ENCODE results near the gene MED16. TPM values are rescaled to one million over a fixed set of nuclear protein-coding genes. Genes with fewer than 3 reads are reported as not detected.
A peak's percentile ranks its signal among the peaks of the same experiment; 100 is the strongest.
"Not testable (repeated sequence)": the region's sequence is repeated elsewhere in the genome, so short reads cannot be mapped to it uniquely, and the experiment has no call there.

The MED16 gene
- total and polyA plus RNA-seq, 10 donors = 37.0 to 82.1 (median 52.7) TPM

DNA sequence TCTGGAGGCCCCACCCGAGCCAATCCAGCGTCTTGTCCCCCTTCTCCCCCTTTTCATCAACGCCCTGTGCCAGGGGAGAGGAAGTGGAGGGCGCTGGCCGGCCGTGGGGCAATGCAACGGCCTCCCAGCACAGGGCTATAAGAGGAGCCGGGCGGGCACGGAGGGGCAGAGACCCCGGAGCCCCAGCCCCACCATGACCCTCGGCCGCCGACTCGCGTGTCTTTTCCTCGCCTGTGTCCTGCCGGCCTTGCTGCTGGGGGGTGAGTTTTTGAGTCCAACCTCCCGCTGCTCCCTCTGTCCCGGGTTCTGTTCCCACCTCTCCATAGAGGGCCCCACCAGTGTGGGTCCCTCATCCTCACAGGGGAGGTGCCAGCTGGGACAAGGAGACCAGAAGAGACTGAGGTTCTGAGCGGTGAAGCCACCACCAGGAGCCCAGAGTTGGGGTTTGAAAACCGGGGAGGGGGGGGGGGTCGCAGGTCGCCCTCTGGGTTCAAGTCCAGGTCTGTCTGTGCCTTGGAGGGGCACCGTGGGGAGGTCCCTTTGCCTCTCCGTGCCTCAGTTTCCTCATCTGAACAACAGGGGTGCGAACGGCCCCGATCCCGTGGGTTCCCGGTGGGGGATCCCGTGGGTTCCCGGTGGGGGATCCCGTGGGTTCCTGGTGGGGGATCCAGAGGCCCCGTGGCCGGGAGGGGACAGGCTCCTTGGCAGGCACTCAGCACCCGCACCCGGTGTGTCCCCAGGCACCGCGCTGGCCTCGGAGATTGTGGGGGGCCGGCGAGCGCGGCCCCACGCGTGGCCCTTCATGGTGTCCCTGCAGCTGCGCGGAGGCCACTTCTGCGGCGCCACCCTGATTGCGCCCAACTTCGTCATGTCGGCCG lies 40.6 kb downstream of the MED16 start, which contains the start of gene ELANE:
Gene ELANE, plus strand, starts transcription at position 168 of the 878 bp plus-strand sequence. Its CDS starts 26 bp downstream, at position 194.
- TF ChIP-seq POLR2A (IDR thresholded peaks at IDR 0.05) (no peak), POLR2AphosphoS5 (IDR thresholded peaks at IDR 0.05) (no peak)
- TF ChIP-seq, protein P1, sequence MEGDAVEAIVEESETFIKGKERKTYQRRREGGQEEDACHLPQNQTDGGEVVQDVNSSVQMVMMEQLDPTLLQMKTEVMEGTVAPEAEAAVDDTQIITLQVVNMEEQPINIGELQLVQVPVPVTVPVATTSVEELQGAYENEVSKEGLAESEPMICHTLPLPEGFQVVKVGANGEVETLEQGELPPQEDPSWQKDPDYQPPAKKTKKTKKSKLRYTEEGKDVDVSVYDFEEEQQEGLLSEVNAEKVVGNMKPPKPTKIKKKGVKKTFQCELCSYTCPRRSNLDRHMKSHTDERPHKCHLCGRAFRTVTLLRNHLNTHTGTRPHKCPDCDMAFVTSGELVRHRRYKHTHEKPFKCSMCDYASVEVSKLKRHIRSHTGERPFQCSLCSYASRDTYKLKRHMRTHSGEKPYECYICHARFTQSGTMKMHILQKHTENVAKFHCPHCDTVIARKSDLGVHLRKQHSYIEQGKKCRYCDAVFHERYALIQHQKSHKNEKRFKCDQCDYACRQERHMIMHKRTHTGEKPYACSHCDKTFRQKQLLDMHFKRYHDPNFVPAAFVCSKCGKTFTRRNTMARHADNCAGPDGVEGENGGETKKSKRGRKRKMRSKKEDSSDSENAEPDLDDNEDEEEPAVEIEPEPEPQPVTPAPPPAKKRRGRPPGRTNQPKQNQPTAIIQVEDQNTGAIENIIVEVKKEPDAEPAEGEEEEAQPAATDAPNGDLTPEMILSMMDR (IDR thresholded peaks at IDR 0.05 in 8 of 11, conservative IDR thresholded peaks at IDR 0.05 in 3 of 11) = no peak
- 42 to 70% (median 45%) methylated on average over 28 to 55 of the region's 55 CpGs for WGBS, 5 donors
- peaks cover 0 to 56% (median 27%) of the 10 kb centered on the region in 6 donors for H3K4me1 ChIP-seq
- peak; percentile 79 for DNase-seq
- H3K27ac ChIP-seq = peak within 1 kb of the TSS in 7 of 8 donors; percentile 60 to 82 (median 79)
- intact Hi-C loops (cut with DNase I; ENCODE audit: low total_unique reads) = loop anchor here (10.0 kb wide), 1 partner anchor 78 kb away; no protein-coding TSS in a partner anchor
- H3K36me3 ChIP-seq = no peaks in the 10 kb centered on the region
- peak within 1 kb of the TSS in 3 of 8 donors; percentile 6 to 27 (median 6) for H3K4me3 ChIP-seq
- no peaks in the 10 kb centered on the region for H3K9me3 ChIP-seq
- H3K27me3 ChIP-seq (replicated peaks in 1 of 7) = peaks cover 0 to 83% (median 39%) of the 10 kb centered on the region in 7 donors

DNA sequence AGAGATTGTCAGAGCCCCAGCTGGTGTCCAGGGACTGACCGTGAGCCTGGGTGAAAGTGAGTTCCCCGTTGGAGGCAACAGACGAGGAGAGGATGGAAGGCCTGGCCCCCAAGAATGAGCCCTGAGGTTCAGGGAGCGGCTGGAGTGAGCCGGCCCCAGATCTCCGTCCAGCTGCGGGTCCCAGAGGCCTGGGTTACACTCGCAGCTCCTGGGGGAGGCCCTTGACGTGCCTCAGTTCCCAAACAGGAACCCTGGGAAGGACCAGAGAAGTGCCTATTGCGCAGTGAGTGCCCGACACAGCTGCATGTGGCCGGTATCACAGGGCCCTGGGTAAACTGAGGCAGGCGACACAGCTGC lies 42.0 kb downstream of the MED16 start:
- Histone ChIP-seq H3K4me3 (peak overlapping the region in 1 of 8 donors; percentile 5), H3K4me1 (peaks cover 0 to 54% (median 27%) of the 10 kb centered on the region in 6 donors), H3K27ac (peak overlapping the region in 7 of 8 donors; percentile 60 to 82 (median 79)), H3K36me3 (no peaks in the 10 kb centered on the region), H3K27me3 (replicated peaks in 1 of 7) (peaks cover 0 to 97% (median 50%) of the 10 kb centered on the region in 7 donors), H3K9me3 (no peaks in the 10 kb centered on the region)
- DNase-seq = no peak
- TF ChIP-seq, protein P1 (IDR thresholded peaks at IDR 0.05 in 8 of 11, conservative IDR thresholded peaks at IDR 0.05 in 3 of 11) = no peak
- no peak for TF ChIP-seq POLR2AphosphoS5 (IDR thresholded peaks at IDR 0.05)
- TF ChIP-seq POLR2A (IDR thresholded peaks at IDR 0.05) = no peak
- intact Hi-C loops (cut with DNase I; ENCODE audit: low total_unique reads) = loop anchor here (10.0 kb wide), 1 partner anchor 76 kb away; no protein-coding TSS in a partner anchor
- 29 to 52% (median 39%) methylated on average over 5 to 13 of the region's 13 CpGs for WGBS, 5 donors

DNA sequence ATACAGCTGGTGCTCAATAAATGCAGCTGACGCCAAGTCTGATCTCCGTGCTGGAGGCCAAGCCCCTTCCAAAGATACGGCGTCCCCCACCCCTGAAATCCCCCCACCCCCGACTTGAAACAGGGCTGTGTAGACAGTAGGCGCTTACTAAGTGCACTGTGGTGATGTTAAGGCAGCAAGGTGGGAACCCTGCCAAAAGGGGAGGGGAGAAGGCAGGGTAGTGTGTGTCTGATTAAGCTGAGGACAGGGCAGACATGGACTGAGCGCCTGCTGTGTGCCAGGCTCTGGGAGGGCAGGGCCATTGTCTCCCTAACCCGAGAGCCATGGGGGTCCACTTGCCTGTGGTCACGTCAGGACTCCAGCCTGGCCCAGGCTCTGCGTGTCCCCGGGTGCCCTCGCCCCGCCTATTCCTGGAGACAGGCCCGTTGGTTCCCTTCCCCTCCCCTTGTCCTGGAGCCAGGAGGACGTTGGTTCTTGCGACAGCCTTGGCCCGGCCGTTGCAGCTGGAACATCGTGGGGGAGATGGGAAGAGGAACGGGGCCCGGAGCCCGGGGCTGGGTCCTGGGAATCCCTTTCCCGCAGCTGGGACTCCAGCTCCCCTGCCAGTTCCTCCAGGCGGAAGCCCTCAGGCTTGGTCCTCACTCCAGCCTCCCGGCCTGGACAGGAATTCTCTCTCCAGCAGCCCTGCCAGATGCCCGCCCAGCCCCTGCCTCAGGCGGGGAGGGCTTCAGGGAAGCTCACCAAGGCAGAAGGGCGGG lies 42.6 kb downstream of the MED16 start:
- 20 to 24% (median 21%) methylated on average over 17 to 28 of the region's 28 CpGs for WGBS, 5 donors
- DNase-seq = peak; percentile 81
- intact Hi-C loops (cut with DNase I; ENCODE audit: low total_unique reads) = loop anchor here (10.0 kb wide), 1 partner anchor 76 kb away; no protein-coding TSS in a partner anchor
- Histone ChIP-seq H3K4me3 (peak overlapping the region in 1 of 8 donors; percentile 5), H3K4me1 (peaks cover 0 to 60% (median 30%) of the 10 kb centered on the region in 6 donors), H3K27me3 (replicated peaks in 1 of 7) (peaks cover 0 to 97% (median 55%) of the 10 kb centered on the region in 7 donors), H3K27ac (peak overlapping the region in 7 of 8 donors; percentile 60 to 82 (median 79)), H3K36me3 (no peaks in the 10 kb centered on the region), H3K9me3 (no peaks in the 10 kb centered on the region)
- TF ChIP-seq POLR2A (IDR thresholded peaks at IDR 0.05) = no peak
- TF ChIP-seq POLR2AphosphoS5 (IDR thresholded peaks at IDR 0.05) = peak; percentile 80 to 88 (median 81)

DNA sequence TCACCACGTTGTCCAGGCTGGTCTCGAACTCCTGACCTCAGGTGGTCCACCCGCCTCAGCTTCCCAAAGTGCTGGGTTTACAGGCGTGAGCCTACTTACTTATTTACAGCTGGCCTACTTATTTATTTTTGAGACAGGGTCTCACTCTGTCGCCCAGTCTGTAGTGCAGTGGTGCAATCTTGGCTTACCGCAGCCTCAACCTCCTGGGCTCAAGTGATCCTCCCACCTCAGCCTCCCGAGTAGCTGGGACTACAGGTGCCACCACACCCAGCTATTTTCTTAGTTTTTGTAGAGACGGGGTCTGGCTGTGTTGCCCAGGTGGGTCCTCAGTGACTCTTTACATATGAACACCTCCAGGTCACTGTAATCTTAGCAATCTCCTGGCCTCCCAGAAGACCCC lies 43.8 kb downstream of the MED16 start:
- peaks cover 0 to 97% (median 64%) of the 10 kb centered on the region in 7 donors for H3K27me3 ChIP-seq (replicated peaks in 1 of 7)
- H3K36me3 ChIP-seq; H3K4me3 ChIP-seq; DNase-seq; intact Hi-C loops (cut with DNase I; ENCODE audit: low total_unique reads); H3K9me3 ChIP-seq: not testable (repeated sequence)
- WGBS, 5 donors = 62 to 84% (median 74%) methylated on average over 8 of the region's 8 CpGs
- H3K27ac ChIP-seq = peak overlapping the region in 3 of 8 donors; percentile 15 to 79 (median 63)
- H3K4me1 ChIP-seq = peaks cover 0 to 68% (median 31%) of the 10 kb centered on the region in 6 donors
